ENCODE results near the gene STK10.

- TF ChIP-seq CTCF (IDR thresholded peaks at IDR 0.05): no peak
- no peak for TF ChIP-seq POLR2AphosphoS5 (IDR thresholded peaks at IDR 0.05)
These were observed 58.6 kb downstream of the STK10 start for GRCh38 chr5:172129256-172129910.

Data from stomach (tissue), 4 donors.